ENCODE data around the gene ITGAD. TPM values are rescaled to one million over a fixed set of nuclear protein-coding genes. Genes with fewer than 3 reads are reported as not detected.

ITGAD gene
- total RNA-seq, 1 donor from 2014 or later: not detected

- no peaks in the 10 kb centered on the region for H3K4me1 Mint-ChIP-seq
- TF ChIP-seq, protein P1, sequence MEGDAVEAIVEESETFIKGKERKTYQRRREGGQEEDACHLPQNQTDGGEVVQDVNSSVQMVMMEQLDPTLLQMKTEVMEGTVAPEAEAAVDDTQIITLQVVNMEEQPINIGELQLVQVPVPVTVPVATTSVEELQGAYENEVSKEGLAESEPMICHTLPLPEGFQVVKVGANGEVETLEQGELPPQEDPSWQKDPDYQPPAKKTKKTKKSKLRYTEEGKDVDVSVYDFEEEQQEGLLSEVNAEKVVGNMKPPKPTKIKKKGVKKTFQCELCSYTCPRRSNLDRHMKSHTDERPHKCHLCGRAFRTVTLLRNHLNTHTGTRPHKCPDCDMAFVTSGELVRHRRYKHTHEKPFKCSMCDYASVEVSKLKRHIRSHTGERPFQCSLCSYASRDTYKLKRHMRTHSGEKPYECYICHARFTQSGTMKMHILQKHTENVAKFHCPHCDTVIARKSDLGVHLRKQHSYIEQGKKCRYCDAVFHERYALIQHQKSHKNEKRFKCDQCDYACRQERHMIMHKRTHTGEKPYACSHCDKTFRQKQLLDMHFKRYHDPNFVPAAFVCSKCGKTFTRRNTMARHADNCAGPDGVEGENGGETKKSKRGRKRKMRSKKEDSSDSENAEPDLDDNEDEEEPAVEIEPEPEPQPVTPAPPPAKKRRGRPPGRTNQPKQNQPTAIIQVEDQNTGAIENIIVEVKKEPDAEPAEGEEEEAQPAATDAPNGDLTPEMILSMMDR (IDR thresholded peaks at IDR 0.05; ENCODE audit: unreplicated experiment): no peak
- no peak for DNase-seq (ENCODE audit: low spot score in 2 of 2, unreplicated experiment in 2 of 2)
- no peak overlapping the region for H3K4me3 Mint-ChIP-seq
- no peaks in the 10 kb centered on the region for H3K9me3 Mint-ChIP-seq
- H3K27ac Mint-ChIP-seq: no peak overlapping the region
- H3K27me3 Mint-ChIP-seq (ENCODE audit: low read depth): peaks cover 22% of the 10 kb centered on the region
- no peaks in the 10 kb centered on the region for H3K36me3 Mint-ChIP-seq
These were observed 30.4 kb upstream of the ITGAD start for GRCh38 chr16:31362476-31363405.

DNA sequence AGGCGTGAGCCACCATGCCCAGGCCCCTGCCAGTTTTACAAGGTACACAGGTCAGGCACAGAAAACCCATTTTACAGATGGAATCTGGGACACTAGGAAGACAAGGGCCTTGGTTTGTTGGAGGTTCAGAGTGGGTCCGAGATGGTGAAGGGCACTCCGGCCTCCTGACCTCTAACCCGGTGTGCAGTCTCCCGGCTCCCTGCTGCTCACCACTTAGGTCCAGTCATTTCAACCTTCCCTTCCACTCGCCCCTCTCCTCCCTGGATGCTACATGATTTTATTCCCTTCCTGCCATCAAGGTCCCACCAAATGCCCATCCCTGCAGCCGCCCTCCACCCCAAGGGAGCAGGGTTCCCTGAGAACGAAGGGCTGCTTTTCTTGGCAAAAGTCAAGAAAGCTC lies 29.4 kb upstream of the ITGAD start:
- no peak for DNase-seq (ENCODE audit: low spot score in 2 of 2, unreplicated experiment in 2 of 2)
- TF ChIP-seq, protein P1 (IDR thresholded peaks at IDR 0.05; ENCODE audit: unreplicated experiment): no peak
- peaks cover 22% of the 10 kb centered on the region for H3K27me3 Mint-ChIP-seq (ENCODE audit: low read depth)
- H3K4me1 Mint-ChIP-seq: no peaks in the 10 kb centered on the region
- no peaks in the 10 kb centered on the region for H3K36me3 Mint-ChIP-seq
- no peak overlapping the region for H3K4me3 Mint-ChIP-seq
- no peak overlapping the region for H3K27ac Mint-ChIP-seq
- no peaks in the 10 kb centered on the region for H3K9me3 Mint-ChIP-seq

- H3K27me3 Mint-ChIP-seq (ENCODE audit: low read depth): peaks cover 22% of the 10 kb centered on the region
- no peaks in the 10 kb centered on the region for H3K9me3 Mint-ChIP-seq
- no peak overlapping the region for H3K4me3 Mint-ChIP-seq
- no peak for DNase-seq (ENCODE audit: low spot score in 2 of 2, unreplicated experiment in 2 of 2)
- no peak overlapping the region for H3K27ac Mint-ChIP-seq
- no peaks in the 10 kb centered on the region for H3K4me1 Mint-ChIP-seq
- H3K36me3 Mint-ChIP-seq: no peaks in the 10 kb centered on the region
- TF ChIP-seq, protein P1 (IDR thresholded peaks at IDR 0.05; ENCODE audit: unreplicated experiment): no peak
These were observed 28.7 kb upstream of the ITGAD start for GRCh38 chr16:31364421-31364820.

GRCh38 chr16:31365131-31365865 lies 27.8 kb upstream of the ITGAD start:
- Mint-ChIP-seq H3K4me1 (no peaks in the 10 kb centered on the region), H3K4me3 (no peak overlapping the region), H3K9me3 (no peaks in the 10 kb centered on the region), H3K27ac (no peak overlapping the region), H3K36me3 (no peaks in the 10 kb centered on the region), H3K27me3 (ENCODE audit: low read depth) (peaks cover 22% of the 10 kb centered on the region)
- TF ChIP-seq, protein P1 (IDR thresholded peaks at IDR 0.05; ENCODE audit: unreplicated experiment): no peak
- DNase-seq (ENCODE audit: low spot score in 2 of 2, unreplicated experiment in 2 of 2): no peak

DNA sequence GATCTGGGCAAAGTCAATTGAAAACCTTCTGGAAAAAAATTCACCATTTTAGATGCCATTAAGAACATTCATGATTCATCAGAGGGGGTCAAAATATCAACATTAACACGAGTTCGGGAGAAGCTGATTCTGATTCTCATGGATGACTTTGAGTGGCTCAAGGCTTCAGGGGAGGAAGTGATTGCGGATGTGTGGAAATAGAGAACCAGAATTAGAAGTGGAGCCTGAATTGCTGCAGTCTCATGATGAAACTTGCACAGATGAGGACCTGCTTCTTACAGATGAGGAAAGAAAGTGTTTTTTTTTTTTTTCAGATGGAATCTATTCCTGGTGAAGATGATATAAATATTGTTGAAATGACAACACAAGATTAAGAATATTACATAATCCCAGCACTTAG lies 25.3 kb upstream of the ITGAD start:
- Mint-ChIP-seq H3K27me3 (ENCODE audit: low read depth) (peaks cover 17% of the 10 kb centered on the region), H3K27ac (no peak overlapping the region), H3K36me3 (no peaks in the 10 kb centered on the region), H3K9me3 (no peaks in the 10 kb centered on the region), H3K4me1 (no peaks in the 10 kb centered on the region), H3K4me3 (no peak overlapping the region)
- no peak for DNase-seq (ENCODE audit: low spot score in 2 of 2, unreplicated experiment in 2 of 2)
- TF ChIP-seq, protein P1 (IDR thresholded peaks at IDR 0.05; ENCODE audit: unreplicated experiment): no peak

Data from mesothelial cell of epicardium (in vitro differentiated cells).